OCI-LY3 (cell line): ENCODE measurements around the gene SND1.
"Not testable (repeated sequence)": the region's sequence is repeated elsewhere in the genome, so short reads cannot be mapped to it uniquely, and the experiment has no call there.

Experiments
- H2AFZ ChIP-seq: fragments of 200-600, 300-600 bp; shearing (Covaris generic); 2 replicates; pipeline ENCODE4 v1.6.0; 2014; ENCODE audit warnings: antibody characterized with exemption, low read depth, low read length
- H3K27ac ChIP-seq: fragments of 200-600, 300-600 bp; sonication (generic); 2 replicates; pipeline ENCODE4 v1.5.1; 2014; ENCODE audit warnings: mild to moderate bottlenecking, low read length, moderate library complexity, mixed read lengths
- H3K27me3 ChIP-seq: fragments of 200-600, 300-600 bp; sonication (generic); 2 replicates; pipeline ENCODE4 v1.6.1; 2014; ENCODE audit warnings: low read depth, low read length, mixed read lengths
- H3K36me3 ChIP-seq: fragments of 200-600, 300-600 bp; sonication (generic); replicated peaks from 2 replicates; pipeline ENCODE3; 2014; ENCODE audit warnings: low read depth, low read length, mixed read lengths
- H3K4me1 ChIP-seq: fragments of 300-600, 200-600 bp; sonication (generic); 2 replicates; pipeline ENCODE4 v1.6.1; 2014; ENCODE audit warnings: low read length, mixed read lengths
- H3K4me2 ChIP-seq: fragments of 200-600, 300-600 bp; sonication (generic); 2 replicates; pipeline ENCODE4 v1.6.1; 2014; ENCODE audit warnings: low read length, mixed read lengths
- H3K4me3 ChIP-seq: fragments of 300-600, 200-600 bp; sonication (generic); 2 replicates; pipeline ENCODE4 v1.5.1; 2014; ENCODE audit warnings: antibody characterized with exemption, mild to moderate bottlenecking, low read length, moderate library complexity
- H3K79me2 ChIP-seq: fragments of 300-600, 200-600 bp; shearing (Covaris generic); 2 replicates; pipeline ENCODE4 v1.6.1; 2014; ENCODE audit warnings: mild to moderate bottlenecking, low read length, mixed read lengths
- H3K9ac ChIP-seq: fragments of 300-600, 200-600 bp; shearing (Covaris generic); 2 replicates; pipeline ENCODE4 v1.6.0; 2014; ENCODE audit warnings: mild to moderate bottlenecking, low read length, moderate library complexity
- H3K9me3 ChIP-seq: fragments of 200-600, 300-600 bp; shearing (Covaris generic); 2 replicates; pipeline ENCODE4 v1.6.1; 2014; ENCODE audit warnings: low read length, mixed read lengths; ENCODE audit not compliant: insufficient read depth
- H4K20me1 ChIP-seq: fragments of 200-600, 300-600 bp; sonication (generic); 2 replicates; pipeline ENCODE4 v1.6.1; 2016; ENCODE audit warnings: low read length, mixed read lengths; ENCODE audit not compliant: insufficient read depth
- CTCF ChIP-seq: fragments of 200-600, 300-600 bp; sonication (generic); IDR thresholded peaks from 2 replicates; pipeline ENCODE4 v1.5.1; 2014; ENCODE audit warnings: antibody characterized with exemption, low read length, low read depth
- EZH2phosphoT487 ChIP-seq: fragments of 200-600 bp; shearing (Covaris generic); IDR thresholded peaks from 2 replicates; pipeline ENCODE4 v1.6.1; 2018; ENCODE audit warnings: antibody characterized with exemption, mixed run types, low read depth

SND1 gene

DNA sequence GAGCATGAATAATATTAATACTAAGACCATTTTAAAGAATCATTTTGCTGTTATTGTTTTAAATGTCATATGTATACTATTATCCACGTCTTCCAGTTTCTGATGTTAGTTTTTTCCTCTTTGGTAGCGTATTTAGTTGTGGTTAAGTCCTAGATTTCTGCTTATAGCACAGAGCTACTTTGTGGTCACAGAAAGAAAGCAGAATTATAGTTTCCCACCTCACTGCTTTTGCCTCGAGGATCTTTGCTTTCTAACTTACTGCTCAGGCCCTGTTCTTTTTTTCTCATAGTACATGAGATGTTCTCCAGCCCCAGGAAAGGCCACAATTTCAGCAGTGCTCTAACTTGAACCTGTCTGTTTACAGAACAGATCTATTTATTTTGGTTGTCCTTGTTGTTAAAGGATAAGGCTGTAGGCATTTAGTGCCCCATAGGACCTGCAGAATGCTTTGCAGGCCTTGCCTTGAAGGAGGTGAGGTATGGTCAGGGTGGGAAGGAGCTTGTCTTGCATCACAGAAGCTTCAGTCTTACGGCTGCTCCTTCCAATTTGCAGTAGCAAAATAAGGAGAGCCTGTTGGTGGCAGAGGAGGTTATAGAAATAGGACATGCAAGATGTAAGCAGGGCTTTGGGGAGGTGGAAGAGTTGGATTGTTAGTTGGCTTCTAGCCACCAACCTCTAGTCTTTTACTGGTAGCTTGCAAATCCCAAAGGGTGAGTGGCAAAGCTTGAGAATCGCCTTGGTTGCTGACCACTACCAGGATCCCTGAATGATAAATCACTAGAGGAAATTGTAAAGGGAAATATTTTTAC lies 250.1 kb downstream of the SND1 start:
- H3K4me1 ChIP-seq, result peaks cover 23% of the 10 kb centered on the region
- no peaks in the 10 kb centered on the region for H3K27me3 ChIP-seq
- no peaks in the 10 kb centered on the region for H3K9me3 ChIP-seq
- no peak overlapping the region for H2AFZ ChIP-seq
- TF ChIP-seq EZH2phosphoT487 (no peak), CTCF (no peak)
- 0 out of 2 replicates have a peak overlapping the region, but pooled peaks have one; percentile 4 for H3K27ac ChIP-seq
- H3K4me3 ChIP-seq, result no peak overlapping the region
- H3K9ac ChIP-seq, result no peak overlapping the region
- H3K36me3 ChIP-seq, result peaks cover 33% of the 10 kb centered on the region
- peaks cover 50% of the 10 kb centered on the region for H3K79me2 ChIP-seq
- peaks cover 52% of the 10 kb centered on the region for H4K20me1 ChIP-seq
- no peak overlapping the region for H3K4me2 ChIP-seq

- Histone ChIP-seq H3K4me1 (peaks cover 17% of the 10 kb centered on the region), H4K20me1 (peaks cover 54% of the 10 kb centered on the region), H3K79me2 (peaks cover 56% of the 10 kb centered on the region), H3K36me3 (peaks cover 35% of the 10 kb centered on the region)
- not testable (repeated sequence) for H3K9ac ChIP-seq, H3K4me2 ChIP-seq, H3K4me3 ChIP-seq, H3K9me3 ChIP-seq, H3K27ac ChIP-seq, H3K27me3 ChIP-seq, H2AFZ ChIP-seq
Measured at GRCh38 chr7:127902753-127903152, 250.8 kb downstream of the SND1 start.

GRCh38 chr7:127903892-127904669 lies 252.1 kb downstream of the SND1 start:
- Histone ChIP-seq H3K4me3 (no peak overlapping the region), H3K27me3 (no peaks in the 10 kb centered on the region), H3K79me2 (peaks cover 63% of the 10 kb centered on the region), H3K9ac (no peak overlapping the region), H3K4me2 (no peak overlapping the region), H4K20me1 (peaks cover 60% of the 10 kb centered on the region), H3K9me3 (no peaks in the 10 kb centered on the region), H3K27ac (no peak overlapping the region), H3K36me3 (peaks cover 38% of the 10 kb centered on the region), H3K4me1 (peaks cover 14% of the 10 kb centered on the region), H2AFZ (no peak overlapping the region)
- no peak for TF ChIP-seq CTCF
- TF ChIP-seq EZH2phosphoT487, result no peak

- Histone ChIP-seq H3K4me2 (no peak overlapping the region), H4K20me1 (peaks cover 55% of the 10 kb centered on the region), H3K27ac (no peak overlapping the region), H3K9ac (no peak overlapping the region), H3K9me3 (no peaks in the 10 kb centered on the region), H3K36me3 (peaks cover 40% of the 10 kb centered on the region), H3K79me2 (peaks cover 60% of the 10 kb centered on the region), H3K4me3 (no peak overlapping the region), H3K4me1 (peaks cover 14% of the 10 kb centered on the region), H3K27me3 (no peaks in the 10 kb centered on the region), H2AFZ (no peak overlapping the region)
- TF ChIP-seq CTCF, result no peak
- no peak for TF ChIP-seq EZH2phosphoT487
Measured at GRCh38 chr7:127904670-127904985, 252.6 kb downstream of the SND1 start.
